A549 (cell line): Measurements from ENCODE around the gene AFF1. TPM values are rescaled to one million over a fixed set of nuclear protein-coding genes. Genes with fewer than 3 reads are reported as not detected.
A peak's percentile ranks its signal among the peaks of the same experiment; 100 is the strongest.

Experiments used
- ATAC-seq, 2 experiments: fragments of 200-7000 bp in 1 of 2; fragments of >200 bp in 1 of 2; cut with Nextera tagmentation in 1 of 2; cut with Tn5 transposase in 1 of 2; 3 replicates each; pipeline versions ENCODE4 v1.8.0 to v1.9.1; 2018 to 2020; ENCODE audit warnings: mild to moderate bottlenecking in 1 of 2, moderate library complexity in 1 of 2
- CTCF ChIA-PET: fragments of 300-600 bp; sonication (Branson Sonifier 250); formaldehyde crosslinking; extraction: SDS; loops from one replicate; lab custom pipeline; 2021; ENCODE audit warnings: antibody characterized with exemption, inconsistent platforms; lab: Yijun Ruan, JAX
- POLR2A ChIA-PET: fragments of 350-600 bp; formaldehyde crosslinking; extraction: SDS; loops from one replicate; lab custom pipeline; 2021; ENCODE audit warnings: antibody characterized with exemption, inconsistent platforms; lab: Yijun Ruan, JAX
- DNase-seq, 2 experiments: peaks; one replicate each; pipeline versions ENCODE4 v3.0.0 to v3.0.0-alpha.2; 2011 to 2016; ENCODE audit warnings: low read depth in 1 of 2, low spot score in 1 of 2
- FAIRE-seq: peaks from 2 replicates; lab custom pipeline; 2011; peaks lifted over from hg19 to GRCh38; lab: Jason Lieb, UNC
- H3K27ac ChIP-seq, 2 experiments: fragments of >200 bp; sonication (Bioruptor Twin); formaldehyde crosslinking; 3 replicates each; pipeline ENCODE4 v1.5.1; 2016 to 2017
- H3K4me1 ChIP-seq: fragments of >200 bp; sonication (Bioruptor Twin); formaldehyde crosslinking; 3 replicates; pipeline ENCODE4 v1.6.1; 2016
- H3K4me2 ChIP-seq: fragments of >200 bp; sonication (Bioruptor Twin); formaldehyde crosslinking; 3 replicates; pipeline ENCODE4 v1.6.1; 2016
- H3K4me3 ChIP-seq: fragments of >200 bp; sonication (Bioruptor Twin); formaldehyde crosslinking; 3 replicates; pipeline ENCODE4 v1.5.1; 2016
- H3K9me3 ChIP-seq: fragments of >200 bp; sonication (Bioruptor Twin); formaldehyde crosslinking; 3 replicates; pipeline ENCODE4 v1.6.1; 2016
- BHLHE40 ChIP-seq: IDR thresholded peaks from 2 replicates; pipeline ENCODE4 v1.6.1; 2012; ENCODE audit warnings: low read depth, low read length, inconsistent platforms
- CEBPB ChIP-seq, 2 experiments: fragments of >200 bp in 1 of 2; sonication (Bioruptor Twin) in 1 of 2; formaldehyde crosslinking in 1 of 2; IDR thresholded peaks; 2 replicates each; pipeline ENCODE4 v1.6.1; 2012 to 2016
- CHD4 ChIP-seq: fragments of 200-600 bp; sonication (generic); IDR thresholded peaks from 2 replicates; pipeline ENCODE4 v1.6.1; 2016; ENCODE audit warnings: antibody characterized with exemption, mild to moderate bottlenecking, borderline replicate concordance
- EHMT2 ChIP-seq: fragments of 200-600 bp; sonication (generic); IDR thresholded peaks from 2 replicates; pipeline ENCODE4 v1.6.1; 2016; ENCODE audit warnings: antibody characterized with exemption, low read depth, mild to moderate bottlenecking, moderate library complexity
- EP300 ChIP-seq, 2 experiments: fragments of >200 bp; sonication (Bioruptor Twin); formaldehyde crosslinking; IDR thresholded peaks; 2 replicates in 1 of 2; 3 replicates in 1 of 2; pipeline ENCODE4 v1.6.1; 2016 to 2017
- ESRRA ChIP-seq: fragments of 150-350 bp; IDR thresholded peaks from 2 replicates; pipeline ENCODE4 v1.6.1; 2014; ENCODE audit warnings: mild to moderate bottlenecking, low read length, borderline replicate concordance
- FOSL2 ChIP-seq, 2 experiments: fragments of 450-650 bp in 1 of 2; fragments of >200 bp in 1 of 2; sonication (Bioruptor Twin) in 1 of 2; formaldehyde crosslinking; IDR thresholded peaks; 2 replicates each; pipeline versions ENCODE4 v1.5.0 to v1.6.1; 2016 to 2020; ENCODE audit warnings: mild to moderate bottlenecking in 1 of 2, moderate library complexity in 1 of 2
- GATA3 ChIP-seq: IDR thresholded peaks from 2 replicates; pipeline ENCODE4 v1.6.1; 2012; ENCODE audit warnings: borderline replicate concordance
- HDAC2 ChIP-seq: fragments of 200-600 bp; sonication (generic); IDR thresholded peaks from 2 replicates; pipeline ENCODE4 v1.6.1; 2016
- HMGXB4 ChIP-seq: fragments of 250-450 bp; sonication (Bioruptor Pico); IDR thresholded peaks from 2 replicates; pipeline ENCODE4 v1.5.0; 2021; ENCODE audit warnings: mild to moderate bottlenecking, moderate library complexity, borderline replicate concordance
- JUN ChIP-seq, 2 experiments: fragments of >200 bp; sonication (Bioruptor Twin); formaldehyde crosslinking; IDR thresholded peaks; 2 replicates in 1 of 2; 3 replicates in 1 of 2; pipeline ENCODE4 v1.6.1; 2016 to 2017
- JUNB ChIP-seq: fragments of >200 bp; sonication (Bioruptor Twin); formaldehyde crosslinking; IDR thresholded peaks from 2 replicates; pipeline ENCODE4 v1.6.1; 2016
- KDM1A ChIP-seq: fragments of 200-600 bp; sonication (generic); IDR thresholded peaks from 2 replicates; pipeline ENCODE4 v1.6.1; 2016; ENCODE audit warnings: low read depth, mild to moderate bottlenecking
- KDM5A ChIP-seq: fragments of 200-600 bp; sonication (generic); IDR thresholded peaks from 2 replicates; pipeline ENCODE4 v1.6.1; 2016; ENCODE audit warnings: antibody characterized with exemption, mild to moderate bottlenecking
- MAFK ChIP-seq: fragments of 450-650 bp; IDR thresholded peaks from 2 replicates; pipeline ENCODE4 v1.6.1; 2014; ENCODE audit not compliant: partially characterized antibody
- NR3C1 ChIP-seq: fragments of >200 bp; sonication (Bioruptor Twin); formaldehyde crosslinking; IDR thresholded peaks from 3 replicates; pipeline ENCODE4 v1.6.1; 2017
- POLR2A ChIP-seq: IDR thresholded peaks from 2 replicates; pipeline ENCODE4 v1.6.1; 2012; ENCODE audit warnings: mild to moderate bottlenecking, low read length
- POLR2AphosphoS2 ChIP-seq: conservative IDR thresholded peaks from 2 replicates; pipeline ENCODE4 v1.6.1; 2012; ENCODE audit warnings: low read length, improper control_type of control experiment, inconsistent platforms
- RARB ChIP-seq: fragments of 250-450 bp; sonication (Bioruptor Pico); IDR thresholded peaks from 2 replicates; pipeline ENCODE4 v1.8.0; 2021; ENCODE audit warnings: mild to moderate bottlenecking, moderate library complexity
- RCOR1 ChIP-seq: fragments of 150-350 bp; IDR thresholded peaks from 2 replicates; pipeline ENCODE4 v1.6.1; 2014; ENCODE audit warnings: antibody characterized with exemption, low read length, low read depth
- RFX5 ChIP-seq: fragments of 450-650 bp; IDR thresholded peaks from 2 replicates; pipeline ENCODE4 v1.7.1; 2014; ENCODE audit warnings: antibody characterized with exemption, mild to moderate bottlenecking, moderate library complexity
- TP53 ChIP-seq: fragments of 250-450 bp; sonication (Bioruptor Pico); IDR thresholded peaks from 2 replicates; pipeline ENCODE4 v1.5.0; 2021; ENCODE audit warnings: mild to moderate bottlenecking, moderate library complexity
- WGBS: methylation state at CpG from one replicate; pipeline ENCODE4 v1.1.6; 2017; ENCODE audit errors: missing lambda C conversion rate; 5-methylcytosine and 5-hydroxymethylcytosine counted together
- polyA plus RNA-seq, 4 experiments: library from polyadenylated mRNA; depleted of rRNA in 3 of 4; stranded (reverse); fragments of >200 nt; fragmentation: RNase III in 1 of 4; extraction: RNeasy Plus Mini Kit Qiagen cat#74134 plus additional on column Dnase treatment in 1 of 4; gene quantifications; 2 replicates in 3 of 4; 3 replicates in 1 of 4; pipeline ENCODE4 v1.2.3, GENCODE V29; 2011 to 2017
- TF ChIP-seq, protein P1 (sequence below): IDR thresholded peaks from 2 replicates; pipeline ENCODE4 v1.6.1; 2012
- TF ChIP-seq, protein P2 (sequence below): fragments of 250-450 bp; sonication (Bioruptor Pico); IDR thresholded peaks from 2 replicates; pipeline ENCODE4 v1.5.0; 2020; ENCODE audit warnings: low read depth, mild to moderate bottlenecking, moderate library complexity
- TF ChIP-seq, protein P3 (sequence below): IDR thresholded peaks from 2 replicates; pipeline ENCODE4 v1.6.1; 2012
- TF ChIP-seq, protein P4 (sequence below): IDR thresholded peaks from 2 replicates; pipeline ENCODE4 v1.6.1; 2012; ENCODE audit warnings: low read depth, borderline replicate concordance
- TF ChIP-seq, protein P5 (sequence below): fragments of >200 bp; sonication (Bioruptor Twin); formaldehyde crosslinking; IDR thresholded peaks from 3 replicates; pipeline ENCODE4 v1.6.1; 2016

Gene AFF1
- polyA plus RNA-seq, 2 of the 4 experiments (the other 2 are of a cell fraction), result 13.7 to 15.4 TPM

- no peak for TF ChIP-seq RCOR1
- TF ChIP-seq HDAC2, result no peak
- 0 out of 4 replicates have a peak, but pooled peaks of 1 of the 2 experiments have one; percentile 22 for TF ChIP-seq CEBPB (IDR thresholded peaks at IDR 0.05)
- TF ChIP-seq, all 56 proteins: peak for 1
- no peak overlapping the region for H3K4me2 ChIP-seq
- no peak overlapping the region for H3K4me3 ChIP-seq
- POLR2A ChIA-PET, result interaction anchor here (0.9 to 1.5 kb wide), 4 partner anchors 14 to 299 kb away, joined by 3 to 23 read pairs (median 6); partner anchors contain the start of gene AFF1
- H3K4me1 ChIP-seq, result peaks cover 33% of the 10 kb centered on the region
- CTCF ChIA-PET, result interaction anchor here (0.7 to 5.5 kb wide), 34 partner anchors 8 to 468 kb away, joined by 3 to 58 read pairs (median 6); partner anchors contain the start of gene AFF1
- ATAC-seq (no peak), FAIRE-seq (no peak), DNase-seq (no peak)
- H3K9me3 ChIP-seq, result no peaks in the 10 kb centered on the region
- 87% methylated on average over 1 of the region's 1 CpG for WGBS
- no peak overlapping the region; a peak in 1 of 6 replicates for H3K27ac ChIP-seq
These were observed 13.1 kb upstream of the AFF1 start for GRCh38 chr4:86921608-86922252.

GRCh38 chr4:86924811-86925210 is 10.0 kb upstream of the AFF1 start:
- peak in 1 of 2 experiments; percentile 71 for DNase-seq
- no peak for FAIRE-seq
- Histone ChIP-seq H3K4me2 (0 out of 3 replicates have a peak overlapping the region, but pooled peaks have one; percentile 11), H3K9me3 (no peaks in the 10 kb centered on the region), H3K4me1 (peaks cover 55% of the 10 kb centered on the region), H3K27ac (peak overlapping the region; percentile 64 to 77), H3K4me3 (no peak overlapping the region)
- ChIA-PET CTCF (interaction anchor here (1.7 kb wide), 1 partner anchor 182 kb away, joined by 4 read pairs; no protein-coding TSS in a partner anchor), POLR2A (no interaction called here)
- peak; percentile 9 to 49; a peak in 3 of 6 replicates for ATAC-seq
- peak; percentile 34; the same call in 1 of the 2 replicates for TF ChIP-seq JUNB
- no peak for TF ChIP-seq KDM1A
- TF ChIP-seq EP300 (IDR thresholded peaks at IDR 0.05), result peak in 1 of 2 experiments; percentile 57; a peak in 1 of 5 replicates
- peak in 1 of 2 experiments; percentile 26; a peak in 1 of 5 replicates for TF ChIP-seq JUN (IDR thresholded peaks at IDR 0.05)
- no peak for TF ChIP-seq FOSL2 (IDR thresholded peaks at IDR 0.05)
- peak; percentile 60 for TF ChIP-seq FOSL2 (CRISPR knock-in tag; IDR thresholded peaks at IDR 0.05)
- 6% methylated on average over 2 of the region's 2 CpGs for WGBS

DNA sequence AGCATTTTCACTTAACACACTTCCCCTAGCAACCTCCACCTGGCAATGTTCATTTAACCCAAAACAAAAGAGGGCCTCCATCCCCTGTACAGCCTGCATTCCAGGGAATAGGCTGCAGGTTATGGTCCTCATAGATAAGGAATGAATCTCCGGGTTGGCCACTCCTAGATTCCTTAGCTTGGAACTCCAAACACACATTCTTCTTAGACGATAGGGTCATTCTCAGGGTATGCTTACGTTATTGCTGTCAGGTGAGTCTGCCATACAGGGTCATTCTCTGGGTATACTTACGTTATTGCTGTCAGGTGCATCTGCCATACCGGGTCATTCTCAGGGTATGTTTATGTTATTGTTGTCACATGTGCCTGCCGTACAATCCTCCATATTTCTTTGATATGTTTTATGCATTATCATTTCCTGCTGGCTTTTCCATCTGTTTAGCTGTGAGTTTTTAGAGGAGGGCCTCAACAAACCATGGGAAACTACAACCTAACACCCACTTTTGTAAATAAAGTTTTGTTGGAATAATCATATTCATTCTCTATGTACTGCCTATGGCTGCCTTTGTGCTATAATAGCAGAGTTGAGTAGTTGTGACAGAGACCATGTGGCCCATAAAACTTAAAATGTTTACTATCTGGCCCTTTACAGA is 8.2 kb upstream of the AFF1 start:
- peak in 1 of 2 experiments; percentile 81 for DNase-seq
- H3K4me2 ChIP-seq, result peak overlapping the region; percentile 63
- 35% methylated on average over 6 of the region's 6 CpGs for WGBS
- ChIA-PET CTCF (interaction anchor here (0.8 to 1.2 kb wide), 2 partner anchors 23 to 167 kb away, joined by 3 read pairs; no protein-coding TSS in a partner anchor), POLR2A (interaction anchor here (2.0 kb wide), 1 partner anchor 79 kb away, joined by 9 read pairs; no protein-coding TSS in a partner anchor)
- no peak for FAIRE-seq
- no peaks in the 10 kb centered on the region for H3K9me3 ChIP-seq
- peaks cover 54% of the 10 kb centered on the region for H3K4me1 ChIP-seq
- peak; percentile 14 to 62; a peak in 3 of 6 replicates for ATAC-seq
- no peak overlapping the region for H3K4me3 ChIP-seq
- peak overlapping the region; percentile 57 to 81 for H3K27ac ChIP-seq
- no peak for TF ChIP-seq BHLHE40
- no peak for TF ChIP-seq NR3C1
- no peak for TF ChIP-seq MAFK
- no peak for TF ChIP-seq RFX5
- TF ChIP-seq GATA3, result no peak
- TF ChIP-seq KDM5A, result no peak
- no peak for TF ChIP-seq CHD4
- no peak for TF ChIP-seq HMGXB4 (CRISPR knock-in tag)
- TF ChIP-seq, protein P1, sequence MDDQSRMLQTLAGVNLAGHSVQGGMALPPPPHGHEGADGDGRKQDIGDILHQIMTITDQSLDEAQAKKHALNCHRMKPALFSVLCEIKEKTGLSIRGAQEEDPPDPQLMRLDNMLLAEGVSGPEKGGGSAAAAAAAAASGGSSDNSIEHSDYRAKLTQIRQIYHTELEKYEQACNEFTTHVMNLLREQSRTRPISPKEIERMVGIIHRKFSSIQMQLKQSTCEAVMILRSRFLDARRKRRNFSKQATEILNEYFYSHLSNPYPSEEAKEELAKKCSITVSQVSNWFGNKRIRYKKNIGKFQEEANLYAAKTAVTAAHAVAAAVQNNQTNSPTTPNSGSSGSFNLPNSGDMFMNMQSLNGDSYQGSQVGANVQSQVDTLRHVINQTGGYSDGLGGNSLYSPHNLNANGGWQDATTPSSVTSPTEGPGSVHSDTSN, result no peak
- no peak for TF ChIP-seq POLR2AphosphoS2
- TF ChIP-seq RCOR1, result no peak
- TF ChIP-seq ESRRA, result no peak
- no peak for TF ChIP-seq HDAC2
- no peak for TF ChIP-seq JUNB
- TF ChIP-seq, protein P2, sequence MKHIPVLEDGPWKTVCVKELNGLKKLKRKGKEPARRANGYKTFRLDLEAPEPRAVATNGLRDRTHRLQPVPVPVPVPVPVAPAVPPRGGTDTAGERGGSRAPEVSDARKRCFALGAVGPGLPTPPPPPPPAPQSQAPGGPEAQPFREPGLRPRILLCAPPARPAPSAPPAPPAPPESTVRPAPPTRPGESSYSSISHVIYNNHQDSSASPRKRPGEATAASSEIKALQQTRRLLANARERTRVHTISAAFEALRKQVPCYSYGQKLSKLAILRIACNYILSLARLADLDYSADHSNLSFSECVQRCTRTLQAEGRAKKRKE (CRISPR knock-in tag), result no peak
- TF ChIP-seq, protein P3, sequence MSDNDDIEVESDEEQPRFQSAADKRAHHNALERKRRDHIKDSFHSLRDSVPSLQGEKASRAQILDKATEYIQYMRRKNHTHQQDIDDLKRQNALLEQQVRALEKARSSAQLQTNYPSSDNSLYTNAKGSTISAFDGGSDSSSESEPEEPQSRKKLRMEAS, result no peak; the same call in 1 of the 2 replicates
- no peak for TF ChIP-seq TP53
- TF ChIP-seq, protein P4, sequence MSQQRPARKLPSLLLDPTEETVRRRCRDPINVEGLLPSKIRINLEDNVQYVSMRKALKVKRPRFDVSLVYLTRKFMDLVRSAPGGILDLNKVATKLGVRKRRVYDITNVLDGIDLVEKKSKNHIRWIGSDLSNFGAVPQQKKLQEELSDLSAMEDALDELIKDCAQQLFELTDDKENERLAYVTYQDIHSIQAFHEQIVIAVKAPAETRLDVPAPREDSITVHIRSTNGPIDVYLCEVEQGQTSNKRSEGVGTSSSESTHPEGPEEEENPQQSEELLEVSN, result no peak
- no peak for TF ChIP-seq POLR2A
- TF ChIP-seq EHMT2, result no peak
- TF ChIP-seq, protein P5, sequence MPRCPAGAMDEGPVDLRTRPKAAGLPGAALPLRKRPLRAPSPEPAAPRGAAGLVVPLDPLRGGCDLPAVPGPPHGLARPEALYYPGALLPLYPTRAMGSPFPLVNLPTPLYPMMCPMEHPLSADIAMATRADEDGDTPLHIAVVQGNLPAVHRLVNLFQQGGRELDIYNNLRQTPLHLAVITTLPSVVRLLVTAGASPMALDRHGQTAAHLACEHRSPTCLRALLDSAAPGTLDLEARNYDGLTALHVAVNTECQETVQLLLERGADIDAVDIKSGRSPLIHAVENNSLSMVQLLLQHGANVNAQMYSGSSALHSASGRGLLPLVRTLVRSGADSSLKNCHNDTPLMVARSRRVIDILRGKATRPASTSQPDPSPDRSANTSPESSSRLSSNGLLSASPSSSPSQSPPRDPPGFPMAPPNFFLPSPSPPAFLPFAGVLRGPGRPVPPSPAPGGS, result no peak
- peak; percentile 94 for TF ChIP-seq RARB (CRISPR knock-in tag)
